GM23338 (cell line): ENCODE measurements around the gene MATN1. TPM values are rescaled to one million over a fixed set of nuclear protein-coding genes. Genes with fewer than 3 reads are reported as not detected.

Source experiments
- ATAC-seq: fragments of 200-7000 bp; cut with Tn5 transposase; 3 replicates; pipeline ENCODE4 v1.9.1; 2020
- DNase-seq: peaks from one replicate; pipeline ENCODE4 v3.0.0-alpha.2; 2015; ENCODE audit warnings: low spot score
- H2AFZ ChIP-seq: fragments of 200-600 bp; sonication (generic); 2 replicates; pipeline ENCODE4 v1.8.0; 2016; ENCODE audit warnings: antibody characterized with exemption, mild to moderate bottlenecking, moderate library complexity
- H3F3A ChIP-seq: fragments of 200-600 bp; sonication (generic); replicated peaks from 2 replicates; pipeline ENCODE4 v1.8.0; 2017; ENCODE audit warnings: antibody characterized with exemption, mixed run types, low read depth
- H3K27ac ChIP-seq: fragments of 200-600 bp; sonication (generic); 2 replicates; pipeline ENCODE4 v1.6.1; 2016; ENCODE audit warnings: low read depth
- H3K27me3 ChIP-seq: fragments of 200-600 bp; sonication (generic); 2 replicates; pipeline ENCODE4 v1.8.0; 2016; ENCODE audit warnings: mild to moderate bottlenecking, mixed run types, moderate library complexity; ENCODE audit not compliant: insufficient read depth
- H3K36me3 ChIP-seq: fragments of 200-600 bp; sonication (generic); 2 replicates; pipeline ENCODE4 v1.8.0; 2016; ENCODE audit warnings: mild to moderate bottlenecking; ENCODE audit not compliant: insufficient read depth
- H3K4me1 ChIP-seq: fragments of 200-600 bp; sonication (generic); 2 replicates; pipeline ENCODE4 v1.8.0; 2016; ENCODE audit warnings: mild to moderate bottlenecking, moderate library complexity; ENCODE audit not compliant: insufficient read depth
- H3K4me2 ChIP-seq: fragments of 200-600 bp; sonication (generic); 2 replicates; pipeline ENCODE4 v1.7.1; 2017; ENCODE audit warnings: mixed run types
- H3K4me3 ChIP-seq: fragments of 200-600 bp; sonication (generic); 2 replicates; pipeline ENCODE4 v1.6.1; 2016; ENCODE audit warnings: mixed run types
- H3K79me2 ChIP-seq: fragments of 200-600 bp; sonication (generic); replicated peaks from 2 replicates; pipeline ENCODE4 v1.8.0; 2017; ENCODE audit warnings: mild to moderate bottlenecking; ENCODE audit not compliant: insufficient read depth
- H3K9me2 ChIP-seq: fragments of 200-600 bp; sonication (generic); 2 replicates; pipeline ENCODE4 v1.8.0; 2017; ENCODE audit not compliant: insufficient read depth
- H4K20me1 ChIP-seq: fragments of 200-600 bp; sonication (generic); replicated peaks from 2 replicates; pipeline ENCODE4 v1.8.0; 2017; ENCODE audit warnings: mild to moderate bottlenecking; ENCODE audit not compliant: insufficient read depth
- H3K27ac Mint-ChIP-seq: 2 replicates; pipeline ENCODE4 v1.8.0; 2020; ENCODE audit warnings: inconsistent platforms, mild to moderate bottlenecking, moderate library complexity, mixed read lengths
- H3K27me3 Mint-ChIP-seq: 3 replicates; pipeline ENCODE4 v1.8.0; 2022; ENCODE audit warnings: low read depth, mild to moderate bottlenecking, moderate library complexity, mixed read lengths, inconsistent platforms; ENCODE audit not compliant: insufficient read depth, poor library complexity
- H3K36me3 Mint-ChIP-seq: 3 replicates; pipeline ENCODE4 v1.8.0; 2021; ENCODE audit warnings: low read depth, mild to moderate bottlenecking, inconsistent platforms, moderate library complexity, mixed read lengths
- H3K4me1 Mint-ChIP-seq: 3 replicates; pipeline ENCODE4 v1.8.0; 2020; ENCODE audit warnings: mild to moderate bottlenecking, inconsistent platforms, mixed read lengths
- H3K4me3 Mint-ChIP-seq: 3 replicates; pipeline ENCODE4 v1.8.0; 2021; ENCODE audit warnings: moderate library complexity, mild to moderate bottlenecking, inconsistent platforms, mixed read lengths
- H3K9me3 Mint-ChIP-seq: 3 replicates; pipeline ENCODE4 v1.8.0; 2020; ENCODE audit warnings: moderate library complexity, mild to moderate bottlenecking, inconsistent platforms, mixed read lengths
- CREB1 ChIP-seq: fragments of 250-450 bp; sonication (Bioruptor Pico); IDR thresholded peaks from 2 replicates; pipeline ENCODE4 v1.5.0; 2020; ENCODE audit warnings: low read depth, mild to moderate bottlenecking, moderate library complexity
- EZH2 ChIP-seq: fragments of 200-600 bp; sonication (generic); IDR thresholded peaks from one replicate; pipeline ENCODE4 v1.8.0; 2017; ENCODE audit warnings: antibody characterized with exemption, mild to moderate bottlenecking, low read depth; ENCODE audit not compliant: unreplicated experiment
- EZH2phosphoT487 ChIP-seq: fragments of 200-600 bp; sonication (generic); IDR thresholded peaks from one replicate; pipeline ENCODE4 v1.8.1; 2018; ENCODE audit warnings: antibody characterized with exemption; ENCODE audit not compliant: unreplicated experiment
- JUNB ChIP-seq: IDR thresholded peaks from one replicate; pipeline ENCODE4 v1.6.1; 2016; ENCODE audit warnings: antibody characterized with exemption; ENCODE audit not compliant: unreplicated experiment
- NANOG ChIP-seq: IDR thresholded peaks from 2 replicates; pipeline ENCODE4 v1.6.1; 2016; ENCODE audit warnings: antibody characterized with exemption, borderline replicate concordance
- STAT1 ChIP-seq: IDR thresholded peaks from one replicate; pipeline ENCODE4 v1.6.1; 2016; ENCODE audit warnings: antibody characterized with exemption; ENCODE audit not compliant: unreplicated experiment
- ZNF114 ChIP-seq: fragments of 250-450 bp; sonication (Bioruptor Pico); IDR thresholded peaks from 2 replicates; pipeline ENCODE4 v1.5.0; 2020; ENCODE audit warnings: mild to moderate bottlenecking, moderate library complexity
- ZNF331 ChIP-seq: fragments of 250-450 bp; sonication (Bioruptor Pico); IDR thresholded peaks from 2 replicates; pipeline ENCODE4 v1.5.0; 2020; ENCODE audit warnings: low read depth, mild to moderate bottlenecking, moderate library complexity
- polyA plus RNA-seq: library from polyadenylated mRNA; unstranded; fragments of >200 nt; fragmentation: Nextera tagmentation; extraction: Ambion mirVana; gene quantifications from 2 replicates; pipeline ENCODE4 v1.2.1, GENCODE V29; 2016
- total RNA-seq: library from RNA; depleted of rRNA; stranded (reverse); fragments of >200 nt; shearing (Covaris generic); gene quantifications from 2 replicates; pipeline ENCODE4 v1.2.3, GENCODE V29; 2014
- TF ChIP-seq, protein P1 (sequence below), 2 experiments: fragments of 200-600 bp in 1 of 2; sonication (generic) in 1 of 2; conservative IDR thresholded peaks; 2 replicates each; pipeline versions ENCODE4 v1.5.1 to v1.6.1; 2016 to 2017; ENCODE audit warnings: antibody characterized with exemption in 2 of 2, low read depth in 2 of 2, mild to moderate bottlenecking in 2 of 2, moderate library complexity in 1 of 2
- TF ChIP-seq, protein P2 (sequence below): fragments of 250-450 bp; sonication (Bioruptor Pico); IDR thresholded peaks from 2 replicates; pipeline ENCODE4 v1.5.0; 2020; ENCODE audit warnings: mild to moderate bottlenecking, moderate library complexity
- TF ChIP-seq, protein P3 (sequence below): IDR thresholded peaks from 2 replicates; pipeline ENCODE4 v1.6.1; 2016; ENCODE audit warnings: antibody characterized with exemption

The MATN1 gene
- total and polyA plus RNA-seq, 2 experiments from 2014 or later: 0.08 to 0.31 TPM

DNA sequence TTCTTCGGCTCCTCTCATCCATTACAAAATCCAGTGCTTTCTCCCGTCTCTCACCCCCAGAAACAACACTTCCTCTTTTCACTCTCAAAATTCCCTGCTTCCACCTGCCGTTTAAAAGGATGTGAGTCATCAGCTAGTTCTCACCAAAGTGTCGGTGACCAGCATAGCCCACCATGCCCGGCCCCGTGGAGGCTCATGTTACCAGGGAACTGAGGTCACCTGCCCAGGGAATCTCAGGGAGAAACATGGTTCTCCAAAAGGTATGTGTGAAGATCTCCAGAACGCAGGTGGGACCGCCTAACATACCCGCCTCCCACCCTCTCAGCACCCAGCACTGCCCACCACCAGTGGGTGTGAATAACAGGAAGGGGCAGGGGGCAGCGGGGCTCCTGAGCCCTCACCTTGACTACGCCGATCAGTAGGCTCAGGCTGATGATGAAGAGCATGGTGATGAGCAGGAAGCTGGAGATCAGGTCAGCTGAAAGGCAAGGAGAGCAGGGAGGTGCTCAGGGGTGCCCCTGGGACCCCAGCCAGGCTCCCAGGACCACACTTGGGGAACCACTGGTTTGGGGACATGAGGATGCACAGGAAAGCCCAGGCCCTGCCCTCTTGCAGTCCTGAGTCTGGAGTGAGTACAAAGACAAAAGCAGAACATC, 18.0 kb upstream of the MATN1 start (continued):
- TF ChIP-seq NANOG (no peak), EZH2phosphoT487 (no peak)
- TF ChIP-seq, protein P1, sequence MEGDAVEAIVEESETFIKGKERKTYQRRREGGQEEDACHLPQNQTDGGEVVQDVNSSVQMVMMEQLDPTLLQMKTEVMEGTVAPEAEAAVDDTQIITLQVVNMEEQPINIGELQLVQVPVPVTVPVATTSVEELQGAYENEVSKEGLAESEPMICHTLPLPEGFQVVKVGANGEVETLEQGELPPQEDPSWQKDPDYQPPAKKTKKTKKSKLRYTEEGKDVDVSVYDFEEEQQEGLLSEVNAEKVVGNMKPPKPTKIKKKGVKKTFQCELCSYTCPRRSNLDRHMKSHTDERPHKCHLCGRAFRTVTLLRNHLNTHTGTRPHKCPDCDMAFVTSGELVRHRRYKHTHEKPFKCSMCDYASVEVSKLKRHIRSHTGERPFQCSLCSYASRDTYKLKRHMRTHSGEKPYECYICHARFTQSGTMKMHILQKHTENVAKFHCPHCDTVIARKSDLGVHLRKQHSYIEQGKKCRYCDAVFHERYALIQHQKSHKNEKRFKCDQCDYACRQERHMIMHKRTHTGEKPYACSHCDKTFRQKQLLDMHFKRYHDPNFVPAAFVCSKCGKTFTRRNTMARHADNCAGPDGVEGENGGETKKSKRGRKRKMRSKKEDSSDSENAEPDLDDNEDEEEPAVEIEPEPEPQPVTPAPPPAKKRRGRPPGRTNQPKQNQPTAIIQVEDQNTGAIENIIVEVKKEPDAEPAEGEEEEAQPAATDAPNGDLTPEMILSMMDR (conservative IDR thresholded peaks at IDR 0.05; ENCODE audit: low read depth in 2 of 2): no peak

DNA sequence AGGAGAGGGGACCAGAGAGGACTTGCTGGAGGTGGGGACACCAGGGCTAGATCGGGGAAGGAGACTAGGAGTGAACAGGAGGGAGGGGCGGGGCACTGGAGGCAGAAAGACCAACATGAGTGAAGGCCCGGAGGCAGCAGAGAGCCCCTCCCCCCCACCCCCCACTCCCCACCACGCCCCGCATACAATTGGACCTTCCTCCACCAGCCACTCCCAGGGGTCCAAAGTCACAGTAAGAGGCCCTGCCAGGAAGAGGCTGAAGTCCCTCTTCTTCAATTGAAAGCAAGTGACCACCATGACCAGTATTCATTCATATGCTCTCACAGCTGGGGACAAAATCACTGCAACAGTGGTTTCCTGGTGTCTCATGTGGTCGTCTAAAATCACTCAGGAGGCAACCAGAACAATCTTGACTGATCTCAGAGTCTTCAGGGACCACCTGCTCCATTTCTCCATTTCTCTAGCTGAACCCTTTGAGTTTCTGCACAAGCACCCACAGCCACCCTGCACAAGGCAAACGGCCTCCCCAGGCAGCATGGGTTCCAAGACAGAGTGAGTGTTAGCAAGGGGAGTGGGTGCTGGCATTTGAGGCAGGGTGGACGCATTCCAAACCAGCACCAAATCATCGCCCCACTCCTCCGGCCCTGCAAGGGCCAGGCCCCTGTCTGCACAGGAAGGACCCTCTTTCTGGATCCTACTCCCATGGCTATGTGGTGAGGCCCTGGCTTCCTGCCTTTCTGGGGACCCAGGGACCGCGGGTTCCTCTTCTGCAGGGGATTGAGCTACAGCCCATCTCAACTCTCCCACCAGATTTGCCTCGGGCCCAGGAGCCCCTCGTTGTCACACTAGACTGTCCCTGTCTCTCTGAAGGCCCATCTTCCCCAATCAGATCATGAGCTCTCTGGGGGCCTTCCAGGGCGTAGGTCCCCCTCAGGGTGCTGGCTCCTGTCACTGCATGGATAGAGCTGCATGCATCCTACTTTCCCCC, 17.2 kb upstream of the MATN1 start:
- H3K4me3 ChIP-seq: no peak overlapping the region

More for the DNA sequence above, 17.2 kb upstream of the MATN1 start:
- Histone ChIP-seq H3K4me1 (no peaks in the 10 kb centered on the region), H2AFZ (no peak overlapping the region), H4K20me1 (no peaks in the 10 kb centered on the region), H3K27me3 (no peaks in the 10 kb centered on the region), H3F3A (no peaks in the 10 kb centered on the region), H3K9me2 (no peaks in the 10 kb centered on the region), H3K36me3 (no peaks in the 10 kb centered on the region), H3K4me2 (no peak overlapping the region), H3K27ac (no peak overlapping the region), H3K79me2 (no peaks in the 10 kb centered on the region)
- no peak overlapping the region for H3K27ac Mint-ChIP-seq
- no peak for DNase-seq
- TF ChIP-seq ZNF331 (CRISPR knock-in tag) (no peak), JUNB (no peak), EZH2 (no peak), CREB1 (no peak), ZNF114 (CRISPR knock-in tag) (no peak), STAT1 (no peak)
- TF ChIP-seq, protein P2, sequence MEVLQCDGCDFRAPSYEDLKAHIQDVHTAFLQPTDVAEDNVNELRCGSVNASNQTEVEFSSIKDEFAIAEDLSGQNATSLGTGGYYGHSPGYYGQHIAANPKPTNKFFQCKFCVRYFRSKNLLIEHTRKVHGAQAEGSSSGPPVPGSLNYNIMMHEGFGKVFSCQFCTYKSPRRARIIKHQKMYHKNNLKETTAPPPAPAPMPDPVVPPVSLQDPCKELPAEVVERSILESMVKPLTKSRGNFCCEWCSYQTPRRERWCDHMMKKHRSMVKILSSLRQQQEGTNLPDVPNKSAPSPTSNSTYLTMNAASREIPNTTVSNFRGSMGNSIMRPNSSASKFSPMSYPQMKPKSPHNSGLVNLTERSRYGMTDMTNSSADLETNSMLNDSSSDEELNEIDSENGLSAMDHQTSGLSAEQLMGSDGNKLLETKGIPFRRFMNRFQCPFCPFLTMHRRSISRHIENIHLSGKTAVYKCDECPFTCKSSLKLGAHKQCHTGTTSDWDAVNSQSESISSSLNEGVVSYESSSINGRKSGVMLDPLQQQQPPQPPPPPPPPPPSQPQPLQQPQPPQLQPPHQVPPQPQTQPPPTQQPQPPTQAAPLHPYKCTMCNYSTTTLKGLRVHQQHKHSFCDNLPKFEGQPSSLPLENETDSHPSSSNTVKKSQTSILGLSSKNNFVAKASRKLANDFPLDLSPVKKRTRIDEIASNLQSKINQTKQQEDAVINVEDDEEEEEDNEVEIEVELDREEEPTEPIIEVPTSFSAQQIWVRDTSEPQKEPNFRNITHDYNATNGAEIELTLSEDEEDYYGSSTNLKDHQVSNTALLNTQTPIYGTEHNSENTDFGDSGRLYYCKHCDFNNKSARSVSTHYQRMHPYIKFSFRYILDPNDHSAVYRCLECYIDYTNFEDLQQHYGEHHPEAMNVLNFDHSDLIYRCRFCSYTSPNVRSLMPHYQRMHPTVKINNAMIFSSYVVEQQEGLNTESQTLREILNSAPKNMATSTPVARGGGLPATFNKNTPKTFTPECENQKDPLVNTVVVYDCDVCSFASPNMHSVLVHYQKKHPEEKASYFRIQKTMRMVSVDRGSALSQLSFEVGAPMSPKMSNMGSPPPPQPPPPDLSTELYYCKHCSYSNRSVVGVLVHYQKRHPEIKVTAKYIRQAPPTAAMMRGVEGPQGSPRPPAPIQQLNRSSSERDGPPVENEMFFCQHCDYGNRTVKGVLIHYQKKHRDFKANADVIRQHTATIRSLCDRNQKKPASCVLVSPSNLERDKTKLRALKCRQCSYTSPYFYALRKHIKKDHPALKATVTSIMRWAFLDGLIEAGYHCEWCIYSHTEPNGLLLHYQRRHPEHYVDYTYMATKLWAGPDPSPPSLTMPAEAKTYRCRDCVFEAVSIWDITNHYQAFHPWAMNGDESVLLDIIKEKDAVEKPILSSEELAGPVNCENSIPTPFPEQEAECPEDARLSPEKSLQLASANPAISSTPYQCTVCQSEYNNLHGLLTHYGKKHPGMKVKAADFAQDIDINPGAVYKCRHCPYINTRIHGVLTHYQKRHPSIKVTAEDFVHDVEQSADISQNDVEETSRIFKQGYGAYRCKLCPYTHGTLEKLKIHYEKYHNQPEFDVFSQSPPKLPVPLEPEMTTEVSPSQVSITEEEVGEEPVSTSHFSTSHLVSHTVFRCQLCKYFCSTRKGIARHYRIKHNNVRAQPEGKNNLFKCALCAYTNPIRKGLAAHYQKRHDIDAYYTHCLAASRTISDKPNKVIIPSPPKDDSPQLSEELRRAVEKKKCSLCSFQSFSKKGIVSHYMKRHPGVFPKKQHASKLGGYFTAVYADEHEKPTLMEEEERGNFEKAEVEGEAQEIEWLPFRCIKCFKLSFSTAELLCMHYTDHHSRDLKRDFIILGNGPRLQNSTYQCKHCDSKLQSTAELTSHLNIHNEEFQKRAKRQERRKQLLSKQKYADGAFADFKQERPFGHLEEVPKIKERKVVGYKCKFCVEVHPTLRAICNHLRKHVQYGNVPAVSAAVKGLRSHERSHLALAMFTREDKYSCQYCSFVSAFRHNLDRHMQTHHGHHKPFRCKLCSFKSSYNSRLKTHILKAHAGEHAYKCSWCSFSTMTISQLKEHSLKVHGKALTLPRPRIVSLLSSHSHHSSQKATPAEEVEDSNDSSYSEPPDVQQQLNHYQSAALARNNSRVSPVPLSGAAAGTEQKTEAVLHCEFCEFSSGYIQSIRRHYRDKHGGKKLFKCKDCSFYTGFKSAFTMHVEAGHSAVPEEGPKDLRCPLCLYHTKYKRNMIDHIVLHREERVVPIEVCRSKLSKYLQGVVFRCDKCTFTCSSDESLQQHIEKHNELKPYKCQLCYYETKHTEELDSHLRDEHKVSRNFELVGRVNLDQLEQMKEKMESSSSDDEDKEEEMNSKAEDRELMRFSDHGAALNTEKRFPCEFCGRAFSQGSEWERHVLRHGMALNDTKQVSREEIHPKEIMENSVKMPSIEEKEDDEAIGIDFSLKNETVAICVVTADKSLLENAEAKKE (CRISPR knock-in tag): no peak
- TF ChIP-seq, protein P3, sequence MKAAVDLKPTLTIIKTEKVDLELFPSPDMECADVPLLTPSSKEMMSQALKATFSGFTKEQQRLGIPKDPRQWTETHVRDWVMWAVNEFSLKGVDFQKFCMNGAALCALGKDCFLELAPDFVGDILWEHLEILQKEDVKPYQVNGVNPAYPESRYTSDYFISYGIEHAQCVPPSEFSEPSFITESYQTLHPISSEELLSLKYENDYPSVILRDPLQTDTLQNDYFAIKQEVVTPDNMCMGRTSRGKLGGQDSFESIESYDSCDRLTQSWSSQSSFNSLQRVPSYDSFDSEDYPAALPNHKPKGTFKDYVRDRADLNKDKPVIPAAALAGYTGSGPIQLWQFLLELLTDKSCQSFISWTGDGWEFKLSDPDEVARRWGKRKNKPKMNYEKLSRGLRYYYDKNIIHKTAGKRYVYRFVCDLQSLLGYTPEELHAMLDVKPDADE: no peak
- TF ChIP-seq, protein P1 (conservative IDR thresholded peaks at IDR 0.05; ENCODE audit: low read depth in 2 of 2): no peak
- no peaks in the 10 kb centered on the region for H3K36me3 Mint-ChIP-seq
- ATAC-seq: no peak
- peaks cover 13% of the 10 kb centered on the region for H3K4me1 Mint-ChIP-seq
- H3K9me3 Mint-ChIP-seq: peaks cover 4% of the 10 kb centered on the region; the same call in 1 of the 3 replicates
- peaks cover 19% of the 10 kb centered on the region for H3K27me3 Mint-ChIP-seq
- no peak overlapping the region; the same call in 2 of the 3 replicates for H3K4me3 Mint-ChIP-seq
